Stimulated activated CD4-positive, alpha-beta T cell treated with anti-CD3 and anti-CD28 coated beads, TNF-alpha, amount 100 ng/mL, for 48 hours (primary cell): ENCODE measurements around the gene KNTC1.
A peak's percentile ranks its signal among the peaks of the same experiment; 100 is the strongest.
"Not testable (repeated sequence)": the region's sequence is repeated elsewhere in the genome, so short reads cannot be mapped to it uniquely, and the experiment has no call there.

Experiments used
- DNase-seq, 3 donors: peaks; one replicate each; pipeline ENCODE4 v3.0.0-alpha.2; 2020; ENCODE audit warnings: low read depth in 3 of 3

The KNTC1 gene

DNA sequence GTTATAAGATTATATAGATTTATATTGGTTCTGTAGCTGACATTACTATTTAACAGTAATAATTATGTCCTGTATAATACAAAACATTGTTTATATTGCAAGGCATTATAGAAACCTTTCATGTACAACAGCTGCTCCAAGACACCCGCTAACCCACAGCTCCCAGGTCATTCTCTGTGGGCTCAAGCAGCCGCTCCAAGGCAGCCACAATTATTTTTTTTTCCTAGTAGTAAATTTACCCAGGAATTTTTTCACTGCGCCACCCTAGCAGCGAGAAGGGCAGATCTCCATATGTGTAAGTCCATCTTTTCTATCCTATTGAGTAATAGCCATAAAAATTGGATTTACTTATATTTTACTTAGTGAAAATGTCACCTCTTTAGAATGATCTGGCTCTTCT is 36.3 kb downstream of the KNTC1 start:
- no peak for DNase-seq

DNA sequence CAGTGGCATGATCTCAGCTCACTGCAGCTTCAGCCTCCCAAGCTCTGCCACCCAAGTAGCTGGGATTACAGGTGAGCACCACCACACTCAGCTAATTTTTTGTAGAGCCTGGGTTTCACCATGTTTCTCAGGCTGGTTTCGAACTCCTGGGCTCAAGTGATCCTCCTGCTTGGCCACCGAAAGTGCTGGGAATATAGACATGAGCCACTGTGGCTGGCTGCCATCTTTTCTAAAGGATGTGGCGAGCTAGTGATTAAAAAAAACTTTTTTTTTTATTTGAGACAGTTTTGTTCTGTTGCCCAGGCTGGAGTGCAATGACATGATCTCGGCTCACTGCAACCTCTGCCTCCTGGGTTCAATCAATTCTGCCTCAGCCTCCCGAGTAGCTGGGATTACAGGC is 39.8 kb downstream of the KNTC1 start:
- not testable (repeated sequence) for DNase-seq

DNA sequence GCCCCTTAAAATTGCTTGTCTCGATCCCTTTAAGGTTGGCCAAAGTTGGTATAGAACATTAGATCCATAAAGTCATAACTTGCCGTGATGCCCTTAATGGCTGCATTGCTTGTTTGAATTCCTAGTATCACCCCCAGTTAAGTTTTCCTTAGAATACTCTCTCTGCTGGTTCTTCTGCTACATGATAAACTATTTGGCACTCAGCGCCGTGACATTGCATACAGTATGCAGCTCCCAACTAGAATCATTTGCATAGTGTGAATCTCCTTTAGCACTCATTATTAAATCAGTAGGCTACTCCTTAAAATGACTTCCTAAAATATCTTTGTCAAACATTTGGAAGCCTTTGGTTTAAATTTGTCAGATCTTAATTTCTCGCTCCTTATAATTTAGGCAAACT is 42.2 kb downstream of the KNTC1 start:
- DNase-seq: no peak

DNA sequence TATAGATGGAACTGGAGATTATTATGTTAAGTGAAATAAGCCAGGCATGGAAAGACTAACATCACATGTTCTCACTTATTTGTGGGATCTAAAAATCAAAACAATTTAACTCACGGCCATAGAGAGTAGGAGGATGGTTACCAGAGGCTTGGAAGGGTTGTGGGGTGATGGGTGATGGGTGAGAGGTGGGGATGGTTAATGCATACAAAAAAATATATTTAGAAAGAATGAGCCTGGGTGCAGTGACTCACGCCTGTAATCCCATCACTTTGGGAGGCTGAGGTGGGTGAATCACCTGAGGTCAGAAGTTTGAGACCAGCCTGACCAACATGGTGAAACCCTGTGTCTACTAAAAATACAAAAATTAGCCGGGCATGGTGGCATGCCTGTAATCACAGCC is 43.0 kb downstream of the KNTC1 start:
- DNase-seq: not testable (repeated sequence)

DNA sequence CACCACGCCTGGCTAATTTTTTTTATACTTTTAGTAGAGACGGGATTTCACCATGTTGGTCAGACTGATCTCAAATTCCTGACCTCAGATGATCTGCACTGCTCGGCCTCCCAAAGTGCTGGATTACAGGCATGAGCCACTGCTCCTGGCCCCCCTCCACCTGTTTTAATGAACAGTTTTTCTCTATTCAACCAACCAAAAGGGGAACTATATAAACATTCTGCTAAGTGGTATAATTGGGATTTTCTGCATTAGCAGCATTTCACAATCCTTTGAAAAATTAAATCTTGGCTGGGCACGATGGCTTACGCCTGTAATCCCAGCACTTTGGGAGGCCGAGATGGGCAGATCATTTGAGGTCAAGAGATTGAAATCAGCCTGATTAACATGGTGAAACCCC is 44.8 kb downstream of the KNTC1 start:
- DNase-seq: no peak

- DNase-seq: not testable (repeated sequence)
Measured at GRCh38 chr12:122583294-122583693, 56.2 kb downstream of the KNTC1 start.

- DNase-seq: no peak
Measured at GRCh38 chr12:122584177-122584863, 57.3 kb downstream of the KNTC1 start.

DNA sequence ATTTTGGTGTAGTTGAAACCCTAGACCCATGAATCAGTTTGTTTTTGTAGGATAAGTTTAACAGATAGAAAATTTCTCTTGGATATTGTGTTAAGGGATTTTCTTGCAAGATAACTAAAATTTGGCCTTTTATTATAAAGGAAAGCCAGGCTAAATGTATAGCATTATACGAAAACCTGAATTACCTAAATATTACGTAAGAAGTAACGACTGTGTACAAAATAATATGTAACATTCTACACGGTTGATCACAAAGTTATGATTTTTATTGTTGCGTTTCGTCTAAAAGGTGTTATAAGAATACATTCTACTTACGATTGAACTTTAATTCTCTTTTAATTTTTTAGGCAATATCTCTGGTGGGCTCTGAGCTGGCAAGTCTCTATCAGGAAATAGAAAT is 63.9 kb downstream of the KNTC1 start:
- no peak for DNase-seq

GRCh38 chr12:122591966-122592365 is 64.9 kb downstream of the KNTC1 start:
- DNase-seq: not testable (repeated sequence)

DNA sequence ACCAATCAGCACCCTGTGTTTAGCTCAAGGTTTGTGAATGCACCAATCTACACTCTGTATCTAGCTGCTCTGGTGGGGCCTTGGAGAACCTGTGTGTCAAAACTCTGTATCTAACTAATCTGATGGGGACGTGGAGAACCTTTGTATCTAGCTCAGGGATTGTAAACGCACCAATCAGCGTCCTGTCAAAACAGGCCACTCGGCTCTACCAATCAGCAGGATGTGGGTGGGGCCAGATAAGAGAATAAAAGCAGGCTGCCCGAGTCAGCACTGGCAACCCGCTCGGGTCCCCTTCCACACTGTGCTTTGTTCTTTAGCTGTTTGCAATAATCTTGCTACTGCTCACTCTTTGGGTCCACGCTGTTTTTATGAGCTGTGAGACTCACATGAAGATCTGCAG is 65.5 kb downstream of the KNTC1 start:
- not testable (repeated sequence) for DNase-seq

- DNase-seq: no peak
Measured at GRCh38 chr12:122593910-122594309, 66.9 kb downstream of the KNTC1 start.

DNA sequence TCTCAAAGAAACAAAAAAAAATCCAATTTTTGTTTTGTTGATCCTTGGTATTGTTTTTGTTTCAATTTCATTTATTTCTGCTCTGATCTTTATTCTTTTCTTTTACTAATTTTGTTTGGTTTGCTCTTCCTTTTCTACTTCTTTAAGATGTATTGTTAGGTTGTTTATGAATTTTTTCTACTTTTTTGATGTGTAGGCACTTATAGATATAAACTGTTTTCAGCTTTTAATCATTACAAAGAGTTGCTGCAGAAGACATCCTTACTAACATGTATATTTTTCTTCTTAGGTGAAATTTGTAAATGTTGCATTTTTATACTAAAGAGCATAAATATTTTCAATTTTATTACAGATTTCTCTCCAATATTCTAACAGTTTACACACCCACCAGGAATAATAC is 69.8 kb downstream of the KNTC1 start:
- DNase-seq: no peak

GRCh38 chr12:122602456-122602855 is 75.4 kb downstream of the KNTC1 start:
- no peak for DNase-seq

- DNase-seq: no peak
Measured at GRCh38 chr12:122604993-122605392, 77.9 kb downstream of the KNTC1 start.

DNA sequence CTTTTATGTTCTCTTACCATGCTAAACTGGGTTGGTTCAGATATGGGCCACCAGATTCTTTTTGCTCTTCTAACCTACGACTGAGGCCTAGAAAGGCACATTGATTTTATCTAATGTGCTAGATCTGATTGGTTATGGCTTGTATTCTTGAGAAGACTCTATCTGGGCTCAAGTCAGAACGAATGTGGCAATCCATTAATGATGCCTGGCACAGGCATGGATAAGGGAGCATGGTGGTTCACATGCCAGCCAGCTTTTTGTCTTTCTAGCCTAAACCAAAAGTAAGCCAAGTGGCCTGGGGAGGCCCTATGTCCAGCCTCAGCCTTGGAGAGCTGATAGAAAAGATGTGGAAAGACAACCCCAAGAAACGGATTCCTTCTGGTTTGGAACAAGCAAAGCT is 82.7 kb downstream of the KNTC1 start:
- DNase-seq: no peak

GRCh38 chr12:122610207-122610606 is 83.2 kb downstream of the KNTC1 start:
- no peak for DNase-seq

DNA sequence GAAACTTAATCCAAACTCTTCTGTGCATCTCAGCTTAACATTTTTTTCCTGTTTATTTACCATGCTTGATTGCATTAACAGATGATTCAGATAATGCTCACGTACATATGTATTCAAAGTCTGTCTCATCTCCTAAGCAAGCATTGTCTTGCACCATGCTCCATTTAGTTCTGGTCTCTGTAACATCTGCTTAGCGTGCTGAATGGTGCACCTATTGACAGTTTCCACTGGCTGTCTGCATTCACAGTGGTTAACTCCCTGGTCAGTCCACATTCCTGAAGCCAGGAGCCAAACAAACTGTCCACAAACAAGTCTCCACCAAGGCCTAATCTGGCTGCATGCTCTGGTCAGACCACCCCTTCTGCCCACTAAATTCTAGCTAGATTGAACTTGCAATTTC is 83.9 kb downstream of the KNTC1 start:
- DNase-seq: no peak

- no peak for DNase-seq
Measured at GRCh38 chr12:122614839-122615238, 87.8 kb downstream of the KNTC1 start.

DNA sequence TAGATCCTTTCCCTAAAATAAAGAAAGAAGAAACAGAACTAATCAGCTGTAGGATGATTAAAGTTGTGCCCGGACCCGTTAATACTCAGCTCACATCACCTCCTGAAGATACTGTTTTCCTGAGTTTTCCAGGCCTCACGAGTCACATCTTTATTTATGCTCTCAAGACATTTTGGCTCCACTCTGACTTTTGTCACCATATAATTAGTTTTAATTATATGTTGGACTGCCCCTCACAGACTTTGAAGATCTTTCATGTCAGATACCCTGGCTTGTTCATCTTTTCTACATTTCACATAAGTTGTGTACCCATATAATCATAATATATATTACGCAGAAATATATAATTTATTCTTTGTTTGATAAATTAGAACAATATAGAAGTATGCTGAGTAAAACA is 88.7 kb downstream of the KNTC1 start:
- no peak for DNase-seq

- no peak for DNase-seq
Measured at GRCh38 chr12:122635471-122635870, 108.4 kb downstream of the KNTC1 start.

GRCh38 chr12:122643207-122643805 is 116.3 kb downstream of the KNTC1 start:
- no peak for DNase-seq

DNA sequence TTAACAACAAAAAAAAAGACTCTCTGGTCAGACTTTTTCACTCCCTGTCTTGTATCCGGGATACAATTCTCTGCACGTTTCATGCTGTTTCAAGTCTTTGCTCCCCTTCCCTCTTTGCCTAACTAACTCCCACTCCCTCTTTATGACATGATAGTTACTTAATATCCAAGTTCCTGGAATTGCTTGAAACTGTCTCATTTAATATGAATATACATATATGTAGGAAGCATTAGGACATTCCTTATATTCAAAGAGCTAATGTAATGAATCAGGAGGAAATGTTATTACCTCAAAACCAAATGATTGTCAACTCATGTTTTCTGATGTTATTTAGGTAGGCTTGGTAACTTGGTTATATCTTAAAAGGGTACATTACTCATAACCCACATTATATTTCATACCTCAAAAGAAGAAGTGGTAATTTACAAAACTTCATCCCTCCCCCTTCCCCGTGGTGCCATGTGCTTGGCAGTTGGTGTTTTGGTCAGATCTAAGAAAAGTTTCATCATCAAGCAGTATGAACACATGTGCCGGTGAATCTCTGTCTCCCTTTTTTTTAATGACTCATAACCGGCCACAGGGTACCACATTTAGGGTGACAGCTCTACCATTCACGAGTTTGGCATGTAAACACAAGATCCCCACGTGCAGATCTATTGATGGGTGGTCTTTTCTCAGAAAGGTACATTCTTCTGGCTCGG is 119.6 kb downstream of the KNTC1 start:
- DNase-seq: peak; percentile 15 to 54 (median 21)
